ENCODE measurements around the gene TRIM56.
"Not testable (repeated sequence)": the region's sequence is repeated elsewhere in the genome, so short reads cannot be mapped to it uniquely, and the experiment has no call there.

The TRIM56 gene

DNA sequence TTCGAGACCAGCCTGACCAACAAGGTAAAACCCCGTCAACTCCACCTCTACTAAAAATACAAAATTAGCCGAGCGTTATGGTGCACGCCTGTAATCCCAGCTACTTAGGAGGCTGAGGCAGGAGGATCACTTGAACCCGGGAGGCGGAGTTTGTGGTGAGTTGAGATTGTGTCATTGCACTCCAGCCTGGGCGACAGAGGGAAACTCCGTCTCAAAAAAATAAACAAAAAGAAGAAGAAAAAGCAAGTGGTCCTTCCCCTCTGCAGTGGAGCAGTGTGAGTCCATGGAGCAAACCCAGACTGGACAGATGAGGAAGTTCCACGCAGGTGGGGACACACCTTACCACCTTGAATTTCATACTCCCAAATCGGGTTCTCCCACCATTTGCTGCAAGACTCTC lies 28.6 kb downstream of the TRIM56 start:
- no peaks in the 10 kb centered on the region for H3K9me3 ChIP-seq (ENCODE audit: control insufficient read depth, insufficient read depth, low read length)
- no peak overlapping the region for H3K9ac ChIP-seq (ENCODE audit: low read depth, low read length)

DNA sequence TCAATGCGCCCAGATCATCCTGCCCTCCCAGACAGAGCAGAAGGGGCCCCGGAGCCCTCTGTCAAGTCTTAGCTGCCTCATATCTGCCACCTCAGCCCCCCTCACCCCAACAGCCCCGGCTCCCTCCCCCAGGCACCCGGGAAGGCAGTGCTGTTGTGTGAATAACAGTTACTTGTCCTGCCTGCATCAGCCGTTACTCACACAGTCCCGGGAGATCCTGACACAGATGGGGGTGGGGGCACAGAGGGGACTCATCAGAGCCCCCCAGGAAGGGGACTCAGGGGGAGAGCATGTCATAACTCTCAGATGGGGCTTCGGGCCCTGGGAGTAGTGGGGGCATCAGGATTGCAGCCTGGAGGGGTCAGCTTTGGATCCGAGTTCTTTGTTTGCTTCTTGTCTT lies 29.2 kb downstream of the TRIM56 start:
- no peaks in the 10 kb centered on the region for H3K4me1 ChIP-seq (ENCODE audit: control insufficient read depth, insufficient read depth, low read length)
- no peak overlapping the region for H3K4me3 ChIP-seq (ENCODE audit: low read depth, low read length)
- H3K36me3 ChIP-seq (ENCODE audit: control insufficient read depth, insufficient read depth, low read length), result no peaks in the 10 kb centered on the region
- H3K9ac ChIP-seq (ENCODE audit: low read depth, low read length), result no peak overlapping the region
- no peaks in the 10 kb centered on the region for H3K9me3 ChIP-seq (ENCODE audit: control insufficient read depth, insufficient read depth, low read length)
- no peaks in the 10 kb centered on the region for H3K27me3 ChIP-seq (ENCODE audit: control insufficient read depth, insufficient read depth, low read length)
- no peak overlapping the region for H3K27ac ChIP-seq (ENCODE audit: low read depth, low read length)

More for the DNA sequence above, 28.6 kb downstream of the TRIM56 start:
- Histone ChIP-seq H3K27ac (ENCODE audit: low read depth, low read length) (no peak overlapping the region), H3K27me3 (ENCODE audit: control insufficient read depth, insufficient read depth, low read length) (no peaks in the 10 kb centered on the region), H3K4me1 (ENCODE audit: control insufficient read depth, insufficient read depth, low read length) (no peaks in the 10 kb centered on the region), H3K4me3 (ENCODE audit: low read depth, low read length) (no peak overlapping the region), H3K36me3 (ENCODE audit: control insufficient read depth, insufficient read depth, low read length) (no peaks in the 10 kb centered on the region)

DNA sequence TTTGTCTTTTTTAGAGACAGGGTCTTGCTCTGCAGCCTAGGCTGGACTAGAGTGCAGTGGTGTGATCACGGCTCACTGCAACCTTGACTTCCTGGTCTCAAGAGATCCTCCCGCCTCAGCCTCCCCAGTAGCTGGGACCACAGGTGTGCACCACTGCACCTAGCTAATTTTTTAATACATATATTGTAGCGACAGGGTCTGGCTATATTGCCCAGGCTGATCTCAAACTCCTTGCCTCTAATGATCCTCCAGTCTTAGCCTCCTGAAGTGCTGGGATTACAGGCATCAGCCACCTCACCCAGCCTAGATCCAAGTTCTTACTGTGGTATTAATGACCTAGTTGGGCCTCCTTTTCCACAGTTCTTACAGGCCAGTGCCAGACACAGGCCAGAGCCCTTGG lies 29.9 kb downstream of the TRIM56 start:
- Histone ChIP-seq H3K9ac (ENCODE audit: low read depth, low read length) (no peak overlapping the region), H3K9me3 (ENCODE audit: control insufficient read depth, insufficient read depth, low read length) (no peaks in the 10 kb centered on the region), H3K27ac (ENCODE audit: low read depth, low read length) (no peak overlapping the region), H3K4me3 (ENCODE audit: low read depth, low read length) (no peak overlapping the region), H3K27me3 (ENCODE audit: control insufficient read depth, insufficient read depth, low read length) (no peaks in the 10 kb centered on the region), H3K36me3 (ENCODE audit: control insufficient read depth, insufficient read depth, low read length) (no peaks in the 10 kb centered on the region), H3K4me1 (ENCODE audit: control insufficient read depth, insufficient read depth, low read length) (no peaks in the 10 kb centered on the region)

DNA sequence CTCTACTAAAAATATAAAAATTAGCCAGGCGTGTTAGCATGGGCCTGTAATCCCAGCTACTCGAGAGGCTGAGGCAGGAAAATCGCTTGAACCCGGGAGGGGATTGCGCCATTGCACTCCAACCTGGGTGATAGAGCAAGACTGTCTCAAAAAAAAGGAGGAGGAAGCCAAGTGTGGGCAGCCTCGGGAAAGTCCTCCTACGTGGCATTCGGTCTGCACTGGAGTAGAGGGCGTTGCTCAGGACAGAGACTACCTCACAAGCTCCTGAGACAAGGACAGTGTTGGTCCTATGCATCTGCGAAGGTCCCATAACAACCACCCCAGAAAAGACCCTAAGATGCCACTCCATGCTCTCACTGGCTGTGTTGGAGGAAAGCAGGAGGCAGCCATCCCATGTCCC lies 31.6 kb downstream of the TRIM56 start:
- Histone ChIP-seq H3K9ac (ENCODE audit: low read depth, low read length) (no peak overlapping the region), H3K27me3 (ENCODE audit: control insufficient read depth, insufficient read depth, low read length) (no peaks in the 10 kb centered on the region), H3K9me3 (ENCODE audit: control insufficient read depth, insufficient read depth, low read length) (no peaks in the 10 kb centered on the region), H3K4me1 (ENCODE audit: control insufficient read depth, insufficient read depth, low read length) (peaks cover 2% of the 10 kb centered on the region), H3K27ac (ENCODE audit: low read depth, low read length) (no peak overlapping the region), H3K36me3 (ENCODE audit: control insufficient read depth, insufficient read depth, low read length) (no peaks in the 10 kb centered on the region), H3K4me3 (ENCODE audit: low read depth, low read length) (no peak overlapping the region)

DNA sequence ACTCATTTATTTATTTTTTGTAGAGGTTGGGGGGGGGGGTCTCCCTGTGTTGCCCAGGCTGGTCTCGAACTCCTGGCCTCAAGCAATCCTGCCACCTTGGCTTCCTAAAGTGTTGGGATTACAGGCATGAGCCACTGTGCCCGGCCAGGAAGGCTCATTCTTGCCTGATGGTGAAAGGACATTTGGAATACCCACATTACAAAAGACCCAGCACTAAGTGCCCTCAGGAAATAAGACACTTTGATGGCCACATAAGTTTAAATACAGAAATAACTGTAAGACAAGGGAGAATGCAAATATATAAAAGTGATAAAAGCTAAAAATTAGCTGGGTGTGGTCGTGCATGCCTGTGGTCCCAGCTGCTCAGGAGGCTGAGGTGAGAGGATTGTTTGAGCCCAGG lies 33.6 kb downstream of the TRIM56 start:
- Histone ChIP-seq H3K4me1 (ENCODE audit: control insufficient read depth, insufficient read depth, low read length) (peaks cover 11% of the 10 kb centered on the region), H3K27ac (ENCODE audit: low read depth, low read length) (no peak overlapping the region), H3K36me3 (ENCODE audit: control insufficient read depth, insufficient read depth, low read length) (no peaks in the 10 kb centered on the region), H3K9me3 (ENCODE audit: control insufficient read depth, insufficient read depth, low read length) (no peaks in the 10 kb centered on the region), H3K4me3 (ENCODE audit: low read depth, low read length) (no peak overlapping the region), H3K27me3 (ENCODE audit: control insufficient read depth, insufficient read depth, low read length) (no peaks in the 10 kb centered on the region), H3K9ac (ENCODE audit: low read depth, low read length) (no peak overlapping the region)

DNA sequence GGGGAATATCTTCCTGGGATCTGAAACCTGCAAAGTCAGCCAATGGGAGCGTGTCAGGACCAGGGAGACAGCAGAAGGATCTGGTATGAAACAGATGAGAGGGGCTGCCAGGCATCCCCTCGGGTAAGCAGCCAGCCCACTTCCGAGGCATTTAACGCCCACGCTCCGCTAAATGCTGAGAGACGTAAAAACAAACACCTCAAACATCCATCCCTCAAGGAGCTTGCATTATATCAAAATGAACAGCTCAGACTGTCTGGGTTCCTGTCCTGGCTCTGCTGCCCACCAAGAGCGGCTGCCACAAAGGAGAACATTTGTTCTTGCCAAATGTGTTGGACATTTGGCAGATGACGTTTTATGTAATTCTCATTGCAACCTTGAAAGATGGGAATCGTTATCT lies 34.6 kb downstream of the TRIM56 start:
- Histone ChIP-seq H3K9ac (ENCODE audit: low read depth, low read length) (no peak overlapping the region), H3K27me3 (ENCODE audit: control insufficient read depth, insufficient read depth, low read length) (no peaks in the 10 kb centered on the region), H3K36me3 (ENCODE audit: control insufficient read depth, insufficient read depth, low read length) (no peaks in the 10 kb centered on the region), H3K9me3 (ENCODE audit: control insufficient read depth, insufficient read depth, low read length) (no peaks in the 10 kb centered on the region), H3K27ac (ENCODE audit: low read depth, low read length) (no peak overlapping the region), H3K4me1 (ENCODE audit: control insufficient read depth, insufficient read depth, low read length) (peaks cover 11% of the 10 kb centered on the region), H3K4me3 (ENCODE audit: low read depth, low read length) (no peak overlapping the region)

DNA sequence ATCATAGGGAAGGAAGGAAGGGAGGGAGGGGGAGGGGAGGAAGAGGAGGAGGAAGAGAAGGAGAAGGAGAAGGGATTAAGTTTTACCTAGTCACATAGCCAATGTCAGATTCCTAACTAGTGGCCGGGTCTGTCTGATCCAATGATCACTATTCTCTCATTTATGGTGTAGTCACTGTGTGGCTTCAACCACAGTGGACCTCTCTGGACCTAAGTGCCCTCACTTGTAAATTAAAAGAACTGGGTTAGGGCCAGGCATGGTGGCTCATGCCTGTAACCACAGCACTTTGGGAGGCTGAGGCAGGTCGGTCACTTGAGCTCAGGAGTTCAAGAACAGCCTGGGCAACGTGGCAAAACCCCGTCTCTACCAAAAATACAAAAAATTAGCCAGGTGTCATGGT lies 35.0 kb downstream of the TRIM56 start:
- Histone ChIP-seq H3K9me3 (ENCODE audit: control insufficient read depth, insufficient read depth, low read length) (no peaks in the 10 kb centered on the region), H3K27me3 (ENCODE audit: control insufficient read depth, insufficient read depth, low read length) (no peaks in the 10 kb centered on the region), H3K4me3 (ENCODE audit: low read depth, low read length) (no peak overlapping the region), H3K4me1 (ENCODE audit: control insufficient read depth, insufficient read depth, low read length) (peaks cover 11% of the 10 kb centered on the region), H3K27ac (ENCODE audit: low read depth, low read length) (no peak overlapping the region), H3K9ac (ENCODE audit: low read depth, low read length) (no peak overlapping the region), H3K36me3 (ENCODE audit: control insufficient read depth, insufficient read depth, low read length) (no peaks in the 10 kb centered on the region)

DNA sequence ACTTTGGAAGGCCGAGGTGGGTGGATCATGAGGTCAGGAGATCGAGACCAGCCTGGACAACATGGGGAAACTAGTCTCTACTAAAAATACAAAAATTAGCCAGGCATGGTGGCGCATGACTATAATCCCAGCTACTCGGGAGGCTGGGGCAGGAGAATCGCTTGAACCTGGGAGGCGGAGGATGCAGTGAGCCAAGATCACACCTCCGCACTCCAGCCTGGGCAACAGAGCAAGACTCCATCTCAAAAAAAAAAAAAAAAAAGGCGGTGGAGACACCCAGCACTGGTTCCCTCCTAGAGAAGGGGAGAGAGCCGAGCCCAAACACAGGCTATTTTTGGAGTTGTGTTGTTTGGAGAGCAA lies 36.3 kb downstream of the TRIM56 start:
- not testable (repeated sequence) for H3K4me3 ChIP-seq (ENCODE audit: low read depth, low read length)
- H3K4me1 ChIP-seq (ENCODE audit: control insufficient read depth, insufficient read depth, low read length), result peaks cover 15% of the 10 kb centered on the region

DNA sequence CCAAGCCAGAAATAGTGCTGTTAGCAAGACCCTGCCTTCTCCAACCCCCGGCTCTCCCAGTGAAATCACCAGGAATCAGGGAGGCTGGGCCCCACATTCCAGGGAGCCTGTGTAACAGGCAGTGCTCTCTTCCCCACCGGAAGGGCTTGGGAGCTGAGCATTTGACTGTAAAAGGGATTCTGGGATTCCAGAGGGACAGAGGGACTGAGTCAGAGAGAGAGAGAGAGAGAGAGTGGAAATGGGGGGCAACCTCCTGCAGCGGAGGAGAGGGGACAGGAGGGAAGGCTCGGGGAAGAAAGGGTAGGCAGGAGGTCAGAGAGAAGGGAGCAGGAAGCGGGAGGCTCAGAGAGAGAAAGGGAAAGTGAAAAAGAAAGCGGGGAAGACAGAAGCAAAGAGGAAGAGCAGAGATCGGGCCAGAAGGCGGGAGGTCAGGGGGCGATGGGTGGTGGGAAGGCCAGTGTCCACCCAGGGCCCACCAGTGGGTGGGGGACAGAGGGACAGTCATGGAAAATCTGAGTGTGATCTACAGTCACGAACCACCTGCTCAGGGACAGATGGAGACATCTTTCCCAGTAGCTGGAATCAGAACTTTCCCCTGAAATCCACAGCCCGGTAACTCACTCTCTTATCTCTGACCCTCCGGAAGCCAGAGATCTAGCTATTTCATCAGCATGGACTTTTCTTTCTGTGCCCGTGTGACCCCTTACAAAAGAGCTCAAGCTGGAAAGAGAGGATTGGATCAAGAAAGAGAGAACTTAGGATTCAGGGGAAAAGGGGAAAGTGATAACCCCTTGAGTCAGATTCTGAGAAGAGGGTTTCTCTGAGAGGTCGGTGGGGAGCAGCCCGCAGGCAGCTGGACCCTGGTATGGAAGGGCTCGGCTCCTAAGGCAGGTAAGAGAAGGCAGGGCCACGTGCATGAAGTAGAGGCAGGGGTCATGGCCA lies 37.0 kb downstream of the TRIM56 start:
- H3K27ac ChIP-seq (ENCODE audit: low read depth, low read length), result peak overlapping the region; percentile 86
- H3K4me1 ChIP-seq (ENCODE audit: control insufficient read depth, insufficient read depth, low read length), result peaks cover 22% of the 10 kb centered on the region
- no peaks in the 10 kb centered on the region for H3K9me3 ChIP-seq (ENCODE audit: control insufficient read depth, insufficient read depth, low read length)
- H3K4me3 ChIP-seq (ENCODE audit: low read depth, low read length), result no peak overlapping the region
- no peaks in the 10 kb centered on the region for H3K36me3 ChIP-seq (ENCODE audit: control insufficient read depth, insufficient read depth, low read length)
- H3K27me3 ChIP-seq (ENCODE audit: control insufficient read depth, insufficient read depth, low read length), result no peaks in the 10 kb centered on the region
- H3K9ac ChIP-seq (ENCODE audit: low read depth, low read length), result 0 out of 2 replicates have a peak overlapping the region, but pooled peaks have one; percentile 12

More for the DNA sequence above, 36.3 kb downstream of the TRIM56 start:
- not testable (repeated sequence) for H3K27me3 ChIP-seq (ENCODE audit: control insufficient read depth, insufficient read depth, low read length); H3K9me3 ChIP-seq (ENCODE audit: control insufficient read depth, insufficient read depth, low read length); H3K9ac ChIP-seq (ENCODE audit: low read depth, low read length); H3K36me3 ChIP-seq (ENCODE audit: control insufficient read depth, insufficient read depth, low read length)
- H3K27ac ChIP-seq (ENCODE audit: low read depth, low read length), result peak overlapping the region; percentile 86

DNA sequence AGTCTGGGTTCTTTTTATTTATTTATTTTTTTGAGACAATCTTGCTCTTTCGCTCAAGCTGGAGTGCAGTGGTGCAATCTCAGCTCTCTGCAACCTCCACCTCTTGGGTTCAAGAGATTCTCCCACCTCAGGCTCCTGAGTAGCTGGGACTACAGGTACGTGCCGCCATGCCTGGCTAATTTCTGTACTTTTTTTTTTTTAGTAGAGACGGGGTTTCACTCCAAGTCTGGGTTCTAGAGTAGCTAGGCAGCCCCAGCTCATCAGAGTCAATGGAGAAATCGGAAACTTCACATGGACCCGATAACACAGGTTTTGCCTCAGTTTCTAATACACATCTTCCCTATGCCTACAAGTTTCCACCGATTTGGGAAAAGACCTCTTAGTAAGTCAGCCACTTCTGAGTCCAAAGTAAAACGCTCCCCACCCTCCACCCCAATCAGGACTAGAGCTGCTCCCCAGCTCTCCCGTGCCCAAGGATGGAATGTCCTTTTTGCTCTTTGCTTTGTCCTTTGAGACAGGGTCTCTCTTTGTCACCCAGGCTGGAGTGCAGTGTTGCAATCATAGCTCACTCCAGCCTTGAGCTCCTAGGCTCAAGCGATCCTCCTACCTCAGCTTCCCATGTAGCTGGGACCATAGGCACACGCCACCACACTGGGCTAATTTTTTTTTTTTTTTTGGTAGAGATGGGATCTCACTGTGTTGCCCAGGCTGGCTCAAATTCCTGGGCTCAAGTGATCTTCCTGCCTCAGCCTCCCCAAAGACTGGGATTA lies 37.8 kb downstream of the TRIM56 start:
- Histone ChIP-seq H3K9ac (ENCODE audit: low read depth, low read length) (no peak overlapping the region), H3K4me1 (ENCODE audit: control insufficient read depth, insufficient read depth, low read length) (peaks cover 24% of the 10 kb centered on the region), H3K4me3 (ENCODE audit: low read depth, low read length) (no peak overlapping the region), H3K27me3 (ENCODE audit: control insufficient read depth, insufficient read depth, low read length) (no peaks in the 10 kb centered on the region), H3K27ac (ENCODE audit: low read depth, low read length) (no peak overlapping the region), H3K9me3 (ENCODE audit: control insufficient read depth, insufficient read depth, low read length) (no peaks in the 10 kb centered on the region), H3K36me3 (ENCODE audit: control insufficient read depth, insufficient read depth, low read length) (no peaks in the 10 kb centered on the region)

DNA sequence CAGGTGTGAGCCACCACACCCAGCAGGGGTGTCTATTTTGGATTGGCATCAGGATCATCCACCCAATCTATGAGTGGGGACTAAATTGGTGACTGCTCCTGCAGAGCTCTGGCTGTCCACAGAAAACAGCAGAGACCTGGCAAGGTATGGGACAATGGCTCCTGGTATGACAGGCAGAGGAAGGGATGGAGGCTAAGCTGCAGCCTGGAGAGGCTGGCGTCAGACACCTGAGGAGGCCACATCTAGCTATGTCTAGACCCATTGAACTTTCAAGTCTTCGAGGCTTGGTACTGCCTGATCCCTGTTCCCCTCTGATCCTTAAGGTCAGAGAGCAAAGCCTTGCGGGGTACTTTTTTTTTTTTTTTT lies 38.4 kb downstream of the TRIM56 start:
- Histone ChIP-seq H3K9me3 (ENCODE audit: control insufficient read depth, insufficient read depth, low read length) (no peaks in the 10 kb centered on the region), H3K4me1 (ENCODE audit: control insufficient read depth, insufficient read depth, low read length) (peaks cover 24% of the 10 kb centered on the region), H3K27ac (ENCODE audit: low read depth, low read length) (no peak overlapping the region), H3K36me3 (ENCODE audit: control insufficient read depth, insufficient read depth, low read length) (no peaks in the 10 kb centered on the region), H3K9ac (ENCODE audit: low read depth, low read length) (no peak overlapping the region), H3K4me3 (ENCODE audit: low read depth, low read length) (no peak overlapping the region), H3K27me3 (ENCODE audit: control insufficient read depth, insufficient read depth, low read length) (no peaks in the 10 kb centered on the region)
